ENCODE measurements around the gene CLSTN2.
"Not testable (repeated sequence)": the region's sequence is repeated elsewhere in the genome, so short reads cannot be mapped to it uniquely, and the experiment has no call there.

Gene CLSTN2

DNA sequence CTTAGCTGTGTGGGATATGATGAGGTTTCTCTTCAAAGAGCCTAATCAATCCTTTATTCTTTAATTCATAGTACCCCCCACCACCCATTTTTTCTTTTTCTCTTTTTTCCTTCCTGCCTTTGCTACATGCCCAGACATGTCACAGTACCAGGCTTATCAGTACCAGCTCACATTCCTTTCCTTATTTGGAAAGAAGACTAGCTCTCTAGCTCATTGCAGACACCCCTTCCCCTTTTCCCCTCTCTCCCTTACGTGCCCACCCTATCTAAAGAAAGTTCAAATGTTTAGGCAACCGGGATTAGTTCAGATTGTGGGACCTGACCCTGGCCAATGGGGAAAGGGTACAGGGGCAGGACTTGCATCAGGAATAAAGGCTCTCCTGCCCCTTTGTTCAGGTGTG, 488.6 kb downstream of the CLSTN2 start:
- not testable (repeated sequence) for DNase-seq (ENCODE audit: low read depth)

DNA sequence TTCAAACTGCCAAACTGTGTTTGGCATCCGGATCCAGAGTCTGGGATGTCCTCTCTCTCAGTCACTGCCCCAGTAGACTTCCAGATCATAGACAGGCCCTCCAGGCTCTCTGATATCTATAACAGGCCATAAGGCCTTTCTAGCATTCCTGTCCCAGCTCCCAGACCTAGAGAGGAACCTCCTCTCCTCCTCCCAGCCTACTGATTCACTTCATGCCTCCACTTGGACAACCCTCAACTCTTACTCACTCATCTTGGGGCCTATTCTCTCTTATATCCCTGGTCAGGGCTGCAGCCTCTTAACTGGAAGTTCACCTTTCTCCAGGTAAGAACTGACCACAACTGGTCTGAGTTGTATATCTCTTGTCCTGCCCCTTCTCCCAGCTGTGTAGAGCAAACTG, 489.2 kb downstream of the CLSTN2 start:
- DNase-seq (ENCODE audit: low read depth): no peak

DNA sequence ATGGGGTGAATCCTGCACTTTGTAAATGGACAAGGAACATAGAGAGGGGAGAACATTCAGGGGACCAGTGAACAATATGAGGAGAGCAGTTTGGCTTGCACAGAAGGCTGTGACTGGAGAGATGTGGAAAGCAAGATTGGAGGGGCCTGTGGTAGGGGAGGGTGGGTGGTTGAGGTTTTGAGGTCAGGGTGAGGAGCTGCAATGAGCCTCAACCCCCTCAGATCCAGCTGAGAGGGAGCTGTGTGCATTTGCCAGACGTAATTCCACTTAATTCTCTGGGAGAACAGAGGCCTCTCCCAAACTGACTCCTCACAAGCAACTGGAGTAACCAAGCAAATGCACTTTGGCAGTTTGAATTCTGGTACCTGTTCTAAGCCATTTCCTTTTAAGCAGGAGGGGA, 489.7 kb downstream of the CLSTN2 start:
- DNase-seq (ENCODE audit: low read depth): no peak

DNA sequence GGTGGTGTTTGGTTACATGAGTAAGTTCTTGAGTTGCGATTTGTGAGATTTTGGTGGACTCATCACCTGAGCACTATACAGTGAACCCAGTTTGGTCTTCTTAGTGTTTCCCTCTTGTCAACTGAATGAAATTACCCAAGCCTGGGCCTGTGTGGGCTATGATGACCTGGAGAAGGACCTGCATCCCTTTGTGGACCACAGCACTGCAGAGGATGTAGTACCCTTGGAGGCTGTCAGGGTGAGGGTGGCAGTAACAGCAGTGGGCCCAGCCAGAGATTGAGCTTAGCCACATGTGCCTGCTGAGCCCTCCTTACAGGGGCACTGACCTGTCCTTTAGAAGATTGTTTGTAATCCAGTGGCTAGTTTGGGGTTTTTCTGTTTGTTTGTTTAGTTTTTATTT, 492.8 kb downstream of the CLSTN2 start:
- no peak for DNase-seq (ENCODE audit: low read depth)

DNA sequence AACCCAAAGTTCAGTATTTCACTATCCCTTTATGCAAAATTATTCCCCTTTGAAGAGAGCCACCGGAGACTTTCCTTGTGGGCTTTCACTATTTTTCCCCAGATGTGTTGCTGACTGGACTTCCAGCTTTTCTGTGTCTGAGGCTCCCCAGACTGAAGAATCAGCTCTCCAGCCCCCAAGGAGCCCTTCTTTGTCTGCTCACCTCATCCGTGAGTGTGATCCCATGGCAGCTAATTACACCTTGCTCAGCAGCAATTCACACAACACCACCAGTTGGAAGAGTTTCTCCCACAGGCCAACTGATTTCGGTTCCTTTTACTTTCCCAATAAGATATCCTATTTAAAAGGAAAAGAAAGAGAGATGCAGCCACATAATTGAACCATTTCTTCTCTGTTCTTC, 493.4 kb downstream of the CLSTN2 start:
- no peak for DNase-seq (ENCODE audit: low read depth)

DNA sequence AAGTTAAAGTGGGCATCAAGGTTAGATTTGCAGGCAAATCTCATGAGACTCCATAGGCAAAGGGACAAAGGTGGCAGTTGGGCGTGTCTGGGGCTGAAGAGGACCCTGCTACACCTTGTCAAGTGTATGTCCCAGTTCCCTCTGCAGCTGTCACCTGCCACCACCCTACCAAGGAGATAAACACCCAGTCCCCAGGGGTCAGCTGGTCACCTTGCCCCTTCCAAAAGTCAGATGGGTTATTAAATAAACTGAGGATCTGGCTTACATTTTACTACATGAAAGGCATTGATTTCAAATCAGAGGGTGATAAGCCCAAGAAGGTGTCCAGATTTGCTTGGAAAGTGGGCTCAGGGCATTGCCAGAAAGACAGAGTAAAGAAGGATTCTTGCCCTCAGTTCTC, 494.8 kb downstream of the CLSTN2 start:
- no peak for DNase-seq (ENCODE audit: low read depth)

DNA sequence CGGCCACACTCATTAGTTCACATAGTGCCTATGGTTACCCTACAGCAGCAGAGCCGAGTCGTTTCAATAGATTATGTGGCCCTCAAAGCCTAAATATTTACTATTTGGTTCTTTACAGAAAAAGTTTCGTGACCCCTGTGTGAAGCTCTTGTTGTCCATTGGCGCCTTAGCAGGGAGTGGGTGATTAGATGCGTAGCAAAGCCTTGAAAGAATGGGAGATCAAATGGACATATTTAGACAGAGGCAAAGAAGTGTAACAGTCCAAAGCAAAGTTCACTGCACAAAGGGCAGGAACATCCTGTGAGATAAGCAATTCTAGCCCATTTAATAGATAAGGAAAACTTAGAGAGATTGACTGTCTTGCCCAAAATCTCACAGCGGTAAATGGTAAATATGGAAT, 495.5 kb downstream of the CLSTN2 start:
- no peak for DNase-seq (ENCODE audit: low read depth)

DNA sequence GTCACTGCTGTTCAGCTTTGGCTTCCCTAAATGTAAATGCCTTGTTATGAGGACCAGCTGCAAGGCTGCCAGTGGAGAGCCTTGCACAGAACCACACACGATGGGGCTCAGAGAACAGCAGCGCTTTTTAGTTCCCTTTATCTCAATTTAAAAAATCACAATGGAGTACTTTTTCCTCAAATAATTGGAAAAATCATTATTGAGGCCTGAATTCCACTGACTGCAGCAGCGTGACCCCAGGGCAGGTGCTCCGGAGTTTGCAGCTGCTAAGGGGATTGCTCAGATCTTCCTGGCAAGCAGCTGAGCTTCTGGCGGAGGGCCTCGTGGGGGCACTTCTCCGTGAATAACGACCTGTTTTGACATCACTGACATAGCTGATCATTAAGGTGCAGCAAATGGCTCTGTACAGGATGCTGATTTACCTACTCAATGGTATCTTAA, 497.3 kb downstream of the CLSTN2 start:
- DNase-seq (ENCODE audit: low read depth): no peak

DNA sequence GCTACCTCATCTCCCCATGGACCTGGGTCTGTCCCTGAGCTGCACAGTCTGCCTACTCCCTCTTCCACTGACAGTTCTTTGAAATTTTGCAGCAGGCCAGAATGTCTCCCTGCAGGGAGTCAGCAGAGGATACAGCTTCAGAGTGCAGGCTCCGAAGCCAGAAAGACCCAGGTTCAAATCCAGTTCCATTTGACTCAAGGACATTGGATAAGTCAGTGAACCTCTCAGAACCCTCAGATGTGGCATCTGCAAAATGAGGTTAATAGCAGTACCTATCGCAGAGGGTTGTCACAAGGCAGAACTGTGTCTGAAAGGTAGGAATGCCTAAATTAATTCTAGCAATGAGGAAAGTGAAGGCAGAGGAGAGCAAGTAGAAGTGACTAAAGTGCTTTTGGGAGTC, 498.4 kb downstream of the CLSTN2 start:
- no peak for DNase-seq (ENCODE audit: low read depth)

DNA sequence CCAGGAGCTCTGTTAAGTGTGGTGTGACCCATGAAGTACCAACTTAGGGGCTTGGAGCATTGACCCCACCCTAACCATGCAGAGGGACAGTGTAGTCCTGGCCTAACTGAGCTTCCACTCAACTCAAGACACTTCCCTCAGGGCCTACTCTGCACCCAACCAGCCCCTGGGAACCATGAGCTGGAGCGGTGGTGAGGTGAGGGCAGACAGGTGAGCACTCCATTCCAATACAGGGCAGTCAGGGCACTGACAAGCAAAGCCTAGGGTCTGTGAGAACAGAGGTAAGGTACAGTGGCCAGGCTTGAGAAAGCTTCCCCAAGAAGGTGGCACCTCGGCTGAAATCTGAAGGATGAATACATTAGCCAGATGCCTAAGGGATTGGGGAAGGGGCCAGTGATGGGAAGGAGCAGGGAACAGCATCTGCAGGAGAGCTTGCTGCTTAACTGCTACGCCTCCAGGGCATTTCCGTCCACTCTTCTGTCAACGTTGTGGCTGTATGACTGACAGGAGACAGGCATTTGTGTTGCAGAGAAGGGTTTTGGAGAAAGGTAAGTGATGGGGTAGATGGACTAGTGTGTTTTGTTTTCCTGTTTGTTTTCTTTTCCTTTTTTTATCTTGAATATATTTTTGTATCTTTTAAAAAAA, 499.4 kb downstream of the CLSTN2 start:
- DNase-seq (ENCODE audit: low read depth): no peak

DNA sequence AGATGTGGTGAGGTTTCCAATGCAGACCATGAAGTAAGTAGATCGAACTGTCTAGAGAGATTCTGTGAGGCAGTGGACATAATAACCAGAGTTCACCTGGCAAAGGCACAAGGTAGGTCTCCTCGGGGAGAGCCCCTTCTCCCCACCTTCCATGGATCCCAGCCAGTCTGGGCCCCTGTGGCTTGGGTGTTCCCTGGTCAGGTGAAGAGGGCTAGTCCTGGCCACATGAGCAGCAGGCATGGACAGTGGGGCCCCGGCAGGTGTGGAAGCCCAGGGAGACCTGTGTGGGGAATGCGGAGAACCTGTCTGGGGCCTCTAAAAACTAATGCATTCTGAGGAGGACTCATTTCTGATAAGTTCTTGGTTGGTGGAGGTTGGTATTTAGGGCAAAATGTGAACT, 501.4 kb downstream of the CLSTN2 start:
- DNase-seq (ENCODE audit: low read depth): no peak

DNA sequence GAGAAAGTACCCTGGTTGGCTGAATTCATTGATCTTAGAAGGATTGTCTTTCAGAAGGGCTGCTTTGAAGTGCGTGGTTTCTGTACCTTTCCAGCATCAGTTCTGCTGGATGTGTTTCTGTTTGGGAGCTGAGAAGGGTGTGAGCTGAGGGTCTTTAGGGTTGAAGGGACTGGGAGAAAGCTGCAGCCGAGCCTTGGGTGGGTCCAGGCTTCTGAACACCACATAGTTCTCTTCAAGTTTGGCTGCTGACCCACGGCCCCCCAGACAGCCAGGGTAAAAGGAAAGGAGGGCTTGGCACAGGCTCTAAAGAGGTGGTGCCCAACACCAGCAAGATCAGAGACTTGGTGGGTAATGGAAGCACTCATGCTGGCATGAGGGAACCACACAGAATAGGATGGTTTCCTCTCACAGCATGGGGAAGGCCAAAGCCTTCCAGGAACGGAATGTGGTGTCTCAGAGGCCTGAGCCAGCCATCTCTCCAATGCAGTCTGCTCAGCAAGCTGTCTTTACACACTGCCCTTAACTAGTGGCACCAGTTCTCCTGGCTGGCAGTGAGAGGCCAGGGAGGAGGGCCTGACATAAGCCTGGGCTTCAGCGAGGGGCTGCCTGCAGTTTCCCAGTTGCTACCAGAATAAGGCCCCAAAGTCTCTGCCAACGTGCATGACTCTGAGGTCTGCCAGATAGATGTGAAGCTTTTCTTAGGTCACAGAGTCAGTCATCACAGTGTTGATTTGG, 503.9 kb downstream of the CLSTN2 start:
- no peak for DNase-seq (ENCODE audit: low read depth)

DNA sequence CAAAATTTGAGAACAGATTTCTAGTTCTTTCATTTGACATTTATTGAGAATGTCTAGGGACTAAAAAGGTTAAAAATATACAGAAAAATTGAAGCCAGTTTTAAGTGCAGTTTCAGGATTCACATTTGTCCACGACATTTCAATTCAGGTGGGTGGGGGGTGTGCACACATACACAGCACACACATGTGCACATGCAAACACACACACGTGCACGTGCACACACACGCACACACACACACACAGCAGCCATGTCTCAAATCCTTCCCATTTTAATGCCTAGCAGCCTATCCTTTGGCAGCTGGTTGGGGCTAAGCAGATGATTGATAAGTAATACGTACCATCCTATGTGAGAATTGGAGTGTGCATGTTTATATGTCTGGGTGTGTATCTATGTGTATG, 504.5 kb downstream of the CLSTN2 start:
- no peak for DNase-seq (ENCODE audit: low read depth)

DNA sequence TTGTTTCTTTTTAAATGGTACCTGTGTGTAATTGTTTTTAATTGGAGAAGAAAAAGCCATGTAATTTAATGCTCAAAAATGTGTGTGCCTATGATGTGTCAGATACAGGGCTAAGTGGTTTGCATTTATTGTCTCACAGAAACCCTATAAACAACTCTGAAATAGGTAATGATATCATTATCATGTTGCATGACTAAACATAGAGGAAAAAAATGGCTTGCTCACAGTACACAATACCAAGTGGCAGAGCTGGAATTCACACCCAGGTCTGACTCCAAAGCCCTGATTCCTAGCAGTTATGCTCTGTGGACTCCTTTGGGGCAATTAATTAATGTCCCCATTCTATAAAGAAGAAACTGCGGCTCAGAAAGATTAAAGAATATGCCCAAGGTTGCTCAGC, 505.5 kb downstream of the CLSTN2 start:
- no peak for DNase-seq (ENCODE audit: low read depth)

DNA sequence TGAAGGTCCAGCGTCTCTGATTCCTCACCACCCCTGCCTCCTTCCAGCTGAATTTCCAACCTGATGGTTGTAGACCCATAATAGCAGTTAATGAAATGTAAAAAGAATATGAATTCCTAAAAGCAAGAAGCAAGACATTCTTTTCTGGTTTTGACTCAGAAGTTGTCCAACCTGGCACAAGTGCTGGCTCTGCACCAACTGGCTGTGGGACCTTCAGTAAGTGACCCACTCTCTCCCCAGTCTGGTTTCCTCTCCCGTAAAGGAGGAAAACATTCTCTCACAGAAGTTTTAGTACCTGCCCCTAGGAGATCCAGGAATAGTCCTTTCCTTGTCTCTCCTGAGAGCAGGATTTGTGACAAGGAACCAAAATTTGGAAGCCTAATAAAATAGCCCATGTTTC, 506.0 kb downstream of the CLSTN2 start:
- DNase-seq (ENCODE audit: low read depth): no peak

DNA sequence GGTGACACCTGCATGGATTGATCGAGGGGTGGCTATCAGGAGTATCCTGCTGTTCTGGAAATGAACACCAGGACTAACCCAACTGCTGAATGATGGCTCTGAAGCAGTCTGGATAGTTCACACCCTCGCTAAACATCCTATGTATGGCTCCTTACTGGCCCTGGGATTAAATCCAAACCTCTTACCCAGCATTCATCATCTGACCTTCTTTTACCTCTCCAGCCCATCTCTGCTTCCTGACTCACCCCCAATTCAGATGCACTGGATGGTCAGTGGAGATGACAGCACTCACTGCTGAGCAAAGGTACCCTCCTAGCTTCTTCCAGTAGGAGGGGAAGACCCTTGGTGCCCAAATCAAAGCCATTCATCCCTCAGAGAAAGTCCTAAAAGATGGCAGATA, 507.6 kb downstream of the CLSTN2 start:
- DNase-seq (ENCODE audit: low read depth): no peak

DNA sequence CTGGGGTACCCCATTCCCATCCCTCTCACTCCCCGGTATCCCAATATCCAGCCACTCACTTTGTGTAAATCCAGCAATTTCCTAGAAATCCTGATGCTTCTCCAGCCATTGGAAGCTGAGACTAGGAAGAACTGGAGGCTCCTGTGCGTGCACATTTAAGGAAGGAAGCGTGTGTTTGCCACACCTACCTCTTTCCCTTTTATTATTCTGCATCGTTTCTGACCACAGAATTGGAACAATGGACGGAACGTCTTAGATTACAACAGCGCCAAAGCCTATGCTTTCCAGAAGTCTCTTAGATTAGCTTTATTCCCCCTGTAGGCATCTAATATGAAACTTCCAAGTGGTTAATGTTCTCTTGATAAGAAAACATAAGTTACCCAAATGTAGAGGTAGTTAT, 508.1 kb downstream of the CLSTN2 start:
- DNase-seq (ENCODE audit: low read depth): no peak

DNA sequence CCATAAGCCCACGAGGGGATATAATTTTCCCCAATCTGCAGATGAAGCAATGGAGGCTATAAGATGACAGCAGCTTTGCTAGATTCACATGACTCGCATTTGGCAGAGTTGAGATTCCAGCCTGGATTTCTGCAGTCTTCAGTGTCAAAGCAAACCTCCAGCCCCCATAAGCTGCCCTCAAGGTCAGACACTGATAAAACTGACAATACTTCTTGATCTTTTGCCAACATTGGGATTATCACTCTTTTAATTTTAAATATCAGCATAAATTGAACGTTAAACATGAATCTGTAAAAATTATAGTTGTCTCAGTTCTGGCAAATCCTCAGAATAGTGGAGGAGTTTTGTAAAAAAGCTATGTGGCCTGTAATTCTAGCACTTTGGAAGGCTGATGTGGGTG, 508.8 kb downstream of the CLSTN2 start:
- DNase-seq (ENCODE audit: low read depth): no peak

DNA sequence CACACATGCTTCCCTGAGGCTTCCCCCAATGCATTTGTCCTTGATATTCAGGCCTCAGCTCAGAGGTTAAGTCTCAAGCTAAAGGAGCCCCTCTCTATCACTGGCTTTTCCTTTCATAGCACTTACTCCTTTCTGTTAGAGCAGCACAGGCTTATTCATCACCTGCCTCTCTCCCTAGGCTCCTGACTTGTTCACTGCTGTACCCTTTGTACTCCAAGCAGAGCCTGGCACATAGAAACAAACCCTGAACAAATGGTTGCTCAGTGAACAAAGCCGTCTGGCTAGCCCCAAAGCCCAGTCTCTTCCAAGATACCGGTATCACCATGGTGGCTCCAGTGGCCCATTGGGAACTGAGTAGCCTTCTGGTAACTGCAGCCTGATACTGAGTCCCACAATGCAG, 511.7 kb downstream of the CLSTN2 start:
- no peak for DNase-seq (ENCODE audit: low read depth)

DNA sequence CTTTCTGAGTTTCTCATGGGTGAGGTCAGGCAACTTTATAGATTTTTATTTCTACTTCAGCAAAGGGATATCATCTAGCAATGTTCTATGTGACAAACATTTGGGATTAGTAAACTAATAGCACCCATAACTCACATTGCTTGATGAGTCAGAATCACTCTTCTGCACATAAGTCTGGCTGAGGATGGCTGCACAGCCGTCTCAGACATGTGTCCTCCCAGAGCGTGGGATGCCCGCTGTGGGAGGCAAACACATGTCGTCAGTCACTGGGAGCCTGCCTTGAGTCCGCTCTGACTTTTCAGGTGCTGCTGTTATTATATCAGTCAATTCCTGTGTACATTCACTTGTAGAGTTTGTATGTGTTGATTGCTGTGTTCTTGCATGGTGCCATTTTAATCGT, 512.2 kb downstream of the CLSTN2 start:
- DNase-seq (ENCODE audit: low read depth): no peak

DNA sequence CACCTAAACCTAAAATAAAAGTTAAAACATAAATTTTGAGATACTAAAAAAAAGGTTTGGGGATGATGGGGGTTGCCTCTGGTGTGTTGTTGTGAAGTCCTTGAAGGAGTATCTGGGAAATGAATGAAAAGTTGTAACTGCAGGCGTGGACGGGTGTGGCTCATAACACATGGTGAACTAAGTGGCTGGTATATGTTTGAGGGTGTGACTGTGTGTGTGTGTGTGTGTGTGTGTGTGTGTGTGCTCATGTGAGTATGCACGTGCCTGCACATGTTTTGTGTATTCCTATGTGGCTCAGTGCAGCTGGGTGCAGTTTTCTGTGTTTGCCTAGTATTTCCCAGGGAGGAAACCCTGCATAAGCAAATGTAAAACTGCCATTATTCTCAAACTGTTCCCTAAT, 513.0 kb downstream of the CLSTN2 start:
- DNase-seq (ENCODE audit: low read depth): no peak

DNA sequence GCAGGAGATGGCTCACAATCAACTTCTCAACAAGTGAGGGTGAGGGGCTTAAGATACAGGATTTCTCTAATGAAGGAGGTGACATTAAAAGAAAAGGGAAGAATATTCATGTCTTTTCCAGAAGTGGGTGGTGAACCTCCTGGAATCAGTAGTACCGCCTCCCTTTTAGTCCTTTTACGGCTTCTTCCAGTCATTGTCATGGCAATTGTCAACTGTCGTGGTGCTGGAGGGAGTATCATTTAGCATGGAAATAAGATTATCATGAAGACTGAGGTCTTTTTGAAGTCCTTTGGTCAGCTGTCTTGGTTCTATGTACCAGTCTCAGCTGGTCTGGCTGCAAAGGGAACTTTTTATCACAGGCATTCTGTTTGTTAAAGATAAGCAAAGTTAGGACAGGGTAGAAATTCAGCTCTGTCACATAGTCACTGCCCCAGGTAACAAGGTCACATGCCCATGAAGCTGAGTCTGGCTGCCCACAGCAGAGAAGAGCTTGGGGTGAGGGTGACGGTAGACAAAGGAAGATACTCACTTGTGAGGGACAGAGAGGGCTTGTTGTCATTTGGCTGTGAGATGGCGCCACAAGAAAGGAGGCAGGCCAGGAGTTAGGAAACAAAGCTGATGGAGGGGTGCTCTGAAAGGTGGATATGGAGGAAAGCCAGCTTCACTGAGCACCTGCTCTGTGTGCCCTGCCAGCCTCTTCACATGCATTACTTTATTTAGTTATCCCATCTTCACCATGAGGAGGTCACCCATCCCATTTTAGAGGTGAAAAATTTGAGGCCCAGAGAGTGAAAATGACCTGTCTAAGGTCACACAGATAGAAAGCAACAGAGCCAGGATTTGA, 514.6 kb downstream of the CLSTN2 start:
- no peak for DNase-seq (ENCODE audit: low read depth)

DNA sequence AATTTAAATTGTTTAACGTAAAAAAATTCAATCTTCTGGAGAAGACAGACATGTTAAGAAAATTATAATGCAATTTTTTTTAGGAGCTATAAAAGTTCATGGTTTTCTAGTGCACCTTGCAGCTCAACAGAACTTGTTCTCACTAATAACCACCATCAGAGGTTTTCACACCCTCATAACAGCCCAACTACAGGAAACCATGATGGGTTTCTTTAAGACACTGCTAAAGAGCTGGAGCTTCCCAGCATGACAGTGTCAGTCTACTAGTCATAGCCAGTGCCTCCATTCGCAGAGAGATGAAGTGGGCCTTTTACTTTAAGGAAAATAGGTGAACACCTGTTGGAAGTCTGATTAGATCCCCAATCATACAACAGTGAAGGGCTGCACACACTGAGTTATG, 518.8 kb downstream of the CLSTN2 start:
- DNase-seq (ENCODE audit: low read depth): no peak
